ENCODE data around the gene FKBP15.

- TF ChIP-seq CTCF (IDR thresholded peaks at IDR 0.05): no peak
- TF ChIP-seq POLR2A (IDR thresholded peaks at IDR 0.05): no peak
Observed at GRCh38 chr9:113244556-113244955, 23.5 kb upstream of the FKBP15 start.
